ENCODE measurements around the gene SFMBT2. TPM values are rescaled to one million over a fixed set of nuclear protein-coding genes. Genes with fewer than 3 reads are reported as not detected.

Gene SFMBT2
- total RNA-seq, 1 donor from 2014 or later = 52.0 TPM

DNA sequence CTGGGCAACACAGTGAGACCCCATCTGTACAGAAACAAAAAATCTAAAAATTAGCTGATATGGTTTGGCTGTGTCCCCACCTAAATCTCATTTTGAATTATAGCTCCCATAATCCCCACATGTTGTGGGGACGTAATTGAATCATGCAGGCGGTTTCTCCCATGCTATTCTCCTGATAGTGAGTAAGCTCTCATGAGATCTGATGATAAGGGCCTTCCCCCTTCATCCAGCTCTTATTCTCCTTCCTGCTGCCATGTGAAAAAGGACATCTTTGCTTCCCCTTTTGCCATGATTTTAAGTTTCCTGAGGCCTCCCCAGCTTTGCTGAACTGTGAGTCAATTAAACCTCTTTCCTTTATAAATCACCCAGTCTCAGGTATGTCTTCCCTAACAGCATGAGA is 136.5 kb downstream of the SFMBT2 start:
- intact Hi-C loops (cut with micrococcal nuclease) = no loop called here

DNA sequence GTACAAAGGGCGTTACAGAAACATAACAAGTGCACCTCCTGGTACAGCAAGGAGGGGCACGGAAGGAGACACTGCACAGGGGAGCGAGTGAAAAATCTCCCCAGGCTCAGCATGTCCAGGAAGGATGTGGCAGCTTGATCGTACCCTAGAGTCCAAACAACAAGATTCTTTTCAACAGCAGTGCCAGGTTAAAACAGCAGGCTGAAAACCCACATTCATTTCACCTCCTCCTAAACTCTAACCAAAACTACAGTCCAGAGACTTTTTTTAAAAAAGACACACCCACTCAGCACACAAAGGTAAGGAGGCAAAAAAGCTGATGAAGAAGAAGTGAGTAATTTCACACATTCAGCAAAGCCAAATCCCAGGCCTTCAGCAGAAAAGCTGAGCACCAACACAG is 138.8 kb downstream of the SFMBT2 start:
- intact Hi-C loops (cut with micrococcal nuclease) = no loop called here

DNA sequence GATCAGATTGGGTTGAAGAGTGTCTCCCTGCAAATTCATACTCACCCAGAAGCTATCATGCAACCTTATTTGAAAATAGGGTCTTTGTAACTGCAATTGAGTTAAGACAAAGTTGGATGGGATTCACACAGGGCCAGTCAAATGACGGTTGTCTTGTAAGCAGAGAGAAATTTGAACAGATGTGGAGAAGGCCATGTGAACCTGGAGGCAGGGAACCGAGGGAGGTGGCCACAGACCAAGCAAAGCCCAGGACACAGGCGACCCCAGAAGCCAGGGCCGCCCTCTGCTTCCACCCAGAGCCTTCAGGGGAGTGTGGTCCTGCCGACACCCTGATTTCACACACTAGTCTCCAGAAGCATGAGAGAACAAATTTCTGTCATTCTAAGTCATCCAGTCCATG is 140.8 kb downstream of the SFMBT2 start:
- intact Hi-C loops (cut with micrococcal nuclease) = loop anchor here (1.0 to 10.0 kb wide), 6 partner anchors 10 to 1125 kb away; no protein-coding TSS in a partner anchor

DNA sequence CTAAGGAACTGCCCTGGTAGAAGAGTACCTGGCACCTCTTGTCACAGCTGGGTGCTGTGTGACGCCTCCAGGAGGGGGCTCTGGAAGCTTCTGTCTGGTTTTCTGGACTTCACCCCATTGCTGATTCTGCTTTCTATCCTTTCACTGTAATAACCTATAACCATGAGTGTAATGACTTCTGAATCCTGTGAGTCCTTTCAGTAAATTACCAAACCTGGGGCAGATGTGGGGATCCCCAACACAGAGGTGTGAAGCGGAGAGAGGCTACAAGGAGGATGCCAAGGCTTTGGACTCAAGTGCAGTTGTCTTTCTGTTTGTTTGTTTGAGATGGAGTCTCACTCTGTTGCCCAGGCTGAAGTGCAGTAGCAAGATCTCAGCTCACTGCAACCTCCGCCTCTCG is 143.7 kb downstream of the SFMBT2 start:
- intact Hi-C loops (cut with micrococcal nuclease) = loop anchor here (10.0 kb wide), 2 partner anchors 218 to 1122 kb away; no protein-coding TSS in a partner anchor

DNA sequence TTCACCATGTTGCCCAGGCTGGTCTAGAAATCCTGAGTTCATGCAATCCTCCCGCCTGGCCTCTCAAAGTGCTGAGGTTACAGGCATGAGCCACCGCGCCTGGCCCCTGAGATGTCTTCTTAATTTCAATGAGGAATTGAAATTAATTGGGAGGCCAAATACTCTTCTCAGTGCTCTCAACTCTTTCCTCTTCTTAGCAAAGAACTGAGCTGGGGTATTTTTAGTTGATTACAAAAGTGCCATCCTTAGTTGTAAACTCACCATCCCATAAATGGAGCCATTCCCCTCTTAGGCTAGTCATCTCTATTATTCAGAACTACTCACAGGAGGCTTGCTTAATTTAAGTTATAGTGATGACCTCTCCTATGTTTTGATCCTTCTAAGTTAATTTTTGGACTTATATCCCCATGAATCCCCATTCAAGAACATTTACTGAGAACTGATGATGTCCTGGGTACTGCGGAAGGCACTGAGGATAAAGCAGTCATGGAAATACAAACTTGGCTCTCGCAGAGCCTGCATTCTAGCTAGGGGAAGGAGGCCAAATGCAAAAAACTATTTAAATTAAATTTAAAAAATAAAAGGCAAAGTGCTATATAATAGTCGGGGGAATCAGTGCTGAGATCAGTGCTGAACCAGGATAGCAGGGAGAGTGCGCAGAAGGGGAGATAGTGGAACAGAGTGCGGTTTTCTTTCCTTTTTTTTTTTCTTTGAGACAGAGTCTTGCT is 145.3 kb downstream of the SFMBT2 start:
- intact Hi-C loops (cut with micrococcal nuclease) = loop anchor here (10.0 kb wide), 2 partner anchors 219 to 1121 kb away; no protein-coding TSS in a partner anchor

DNA sequence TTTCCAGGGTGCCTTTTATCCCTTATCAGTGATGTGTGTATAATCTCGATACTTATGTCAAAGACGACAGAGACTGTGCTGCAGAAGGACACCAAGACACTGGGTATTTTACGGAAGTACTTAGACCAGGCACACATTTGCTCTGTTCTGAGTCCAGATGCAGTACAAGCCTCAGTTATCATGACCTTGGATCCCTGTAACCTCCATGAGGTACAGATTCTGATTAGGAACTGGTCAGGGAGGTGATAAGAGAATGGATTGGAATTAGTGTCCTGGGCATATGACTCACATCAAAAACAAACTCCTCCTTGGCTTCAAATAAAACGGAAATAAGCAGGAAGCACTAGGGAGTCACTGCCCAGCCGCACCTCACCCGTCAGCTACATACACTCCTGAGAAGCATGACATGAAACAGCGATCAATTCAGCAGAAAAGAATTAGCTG is 146.5 kb downstream of the SFMBT2 start:
- intact Hi-C loops (cut with micrococcal nuclease) = loop anchor here (10.0 kb wide), 2 partner anchors 220 to 1120 kb away; no protein-coding TSS in a partner anchor

DNA sequence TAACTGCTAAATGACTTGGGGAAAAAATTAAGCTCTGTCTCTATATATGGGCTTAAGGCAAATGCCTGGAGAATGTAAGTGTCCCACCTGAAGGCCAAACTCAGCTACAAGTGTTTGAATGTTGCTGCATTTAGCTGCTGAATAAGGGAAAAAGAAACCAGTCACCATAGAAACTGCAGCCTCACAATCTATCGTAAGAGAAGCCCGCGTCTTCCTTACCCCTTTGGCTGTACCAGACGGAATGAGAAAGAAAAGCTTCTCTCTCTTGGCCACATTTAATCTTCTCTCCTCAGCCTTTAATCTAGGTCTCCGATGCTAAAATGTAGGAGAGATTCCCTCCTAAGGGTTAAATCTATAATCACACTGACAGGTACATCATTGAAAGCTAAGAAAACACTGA is 147.2 kb downstream of the SFMBT2 start:
- intact Hi-C loops (cut with micrococcal nuclease) = loop anchor here (10.0 kb wide), 2 partner anchors 221 to 1119 kb away; no protein-coding TSS in a partner anchor

DNA sequence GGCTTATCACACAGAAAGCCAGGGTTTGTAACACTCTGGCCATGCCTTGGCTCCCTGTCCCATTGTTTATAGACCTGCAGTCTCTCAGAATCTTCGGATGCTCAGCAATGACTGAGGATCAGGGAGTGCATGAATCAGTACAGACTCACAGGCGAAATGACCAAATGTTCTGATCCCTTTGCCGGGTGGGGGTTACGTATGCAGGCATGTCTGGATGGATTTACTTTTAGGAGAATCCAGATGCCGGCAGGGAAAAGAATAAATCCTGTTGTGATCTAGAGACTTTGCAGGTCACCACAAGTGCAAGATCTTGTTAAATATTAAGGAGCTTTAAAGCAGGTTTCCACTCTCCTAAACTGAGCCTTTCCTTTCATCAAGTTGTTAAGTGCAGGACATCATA is 149.5 kb downstream of the SFMBT2 start:
- intact Hi-C loops (cut with micrococcal nuclease) = loop anchor here (10.0 kb wide), 2 partner anchors 223 to 1117 kb away; no protein-coding TSS in a partner anchor

DNA sequence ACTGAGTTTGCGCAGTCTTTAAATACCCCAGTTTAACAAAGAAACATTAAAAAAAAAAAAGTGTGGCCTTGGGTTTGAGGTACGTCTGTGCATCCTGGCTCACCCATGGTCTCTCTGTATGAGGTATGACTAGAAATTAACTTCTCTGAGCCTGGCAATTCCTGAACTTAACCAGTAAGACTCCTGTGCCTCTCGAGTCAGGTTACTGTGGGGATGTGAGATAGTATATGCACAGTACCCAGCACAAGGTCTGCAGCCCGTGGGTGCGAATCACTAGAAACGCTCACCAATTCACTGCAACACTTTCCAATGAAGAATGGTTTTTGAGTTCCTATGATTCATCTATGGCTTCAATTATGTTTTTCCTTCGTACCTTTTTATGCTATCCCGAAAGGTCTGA is 149.9 kb downstream of the SFMBT2 start:
- intact Hi-C loops (cut with micrococcal nuclease) = loop anchor here (1.0 to 10.0 kb wide), 3 partner anchors 8 to 1116 kb away; no protein-coding TSS in a partner anchor

DNA sequence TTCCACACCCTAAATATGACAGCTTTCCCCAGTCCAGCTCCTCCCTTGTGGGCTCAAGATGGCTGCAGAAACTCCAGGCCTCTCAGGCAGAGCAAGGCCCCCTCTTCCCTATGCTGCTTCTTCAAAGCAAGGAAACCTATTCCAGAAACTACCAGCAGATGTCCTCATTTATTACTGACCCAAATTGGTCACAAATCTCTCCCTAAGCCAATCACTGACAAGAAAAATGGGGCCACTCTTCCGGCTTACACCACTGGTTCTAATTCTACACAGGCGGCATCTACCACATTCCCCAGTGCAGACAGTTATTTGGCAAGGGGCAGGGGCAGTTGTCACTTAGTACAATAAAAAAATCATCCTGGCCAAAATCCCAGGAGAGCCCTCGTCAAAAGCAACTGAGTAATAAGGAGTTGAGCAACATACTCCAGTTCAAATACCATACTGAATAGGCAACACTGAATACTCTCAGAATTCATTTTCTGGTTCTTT is 150.4 kb downstream of the SFMBT2 start:
- intact Hi-C loops (cut with micrococcal nuclease) = loop anchor here (1.0 to 10.0 kb wide), 3 partner anchors 9 to 1116 kb away; no protein-coding TSS in a partner anchor

DNA sequence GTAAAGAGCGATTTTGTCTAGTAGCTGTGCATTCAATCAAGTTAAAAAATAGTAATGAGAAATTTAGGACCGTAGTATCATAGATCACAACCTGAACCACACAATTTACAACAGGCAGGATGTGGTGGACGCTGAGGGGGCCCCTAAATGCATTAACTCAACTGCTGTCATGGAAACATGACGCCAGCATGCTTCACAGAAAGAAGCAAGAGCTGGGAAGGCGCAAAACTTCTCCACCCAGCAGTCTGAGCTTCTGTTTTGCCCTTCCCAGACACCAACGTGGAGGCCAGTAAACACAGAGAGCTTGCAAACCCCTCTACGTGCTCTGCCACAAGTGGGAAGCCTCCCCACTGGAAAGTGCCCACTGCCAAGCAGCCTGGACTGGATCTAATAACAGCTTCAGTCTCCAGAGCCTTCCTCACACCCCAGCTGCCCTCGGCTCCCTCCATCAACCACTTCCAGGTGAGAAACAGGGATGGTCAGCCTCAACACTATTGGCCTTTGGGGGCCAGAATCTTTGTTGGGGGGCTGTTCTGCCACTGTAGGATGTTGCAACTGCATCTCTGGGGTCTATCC is 151.8 kb downstream of the SFMBT2 start:
- intact Hi-C loops (cut with micrococcal nuclease) = loop anchor here (1.0 to 5.0 kb wide), 4 partner anchors 137 to 428 kb away; partner anchors contain the start of gene SFMBT2

DNA sequence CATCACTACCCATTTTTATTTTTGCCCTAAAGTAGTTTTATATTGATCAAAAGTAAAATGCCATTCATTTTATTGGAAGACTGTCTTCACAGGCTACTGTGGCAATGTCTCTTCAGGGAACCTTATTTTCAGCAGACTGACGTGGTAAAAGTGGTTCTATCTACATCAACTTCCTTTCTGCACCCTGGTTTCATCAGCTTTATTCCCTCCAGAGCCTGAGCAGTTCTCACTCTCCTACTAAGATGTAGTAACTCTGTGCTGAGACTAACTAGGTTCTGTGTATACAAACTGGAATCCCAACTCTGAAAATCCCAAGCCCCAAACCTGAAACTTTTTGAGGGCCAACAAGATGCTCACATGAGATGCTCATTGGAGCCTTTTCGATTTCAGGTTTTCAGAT is 155.3 kb downstream of the SFMBT2 start:
- intact Hi-C loops (cut with micrococcal nuclease) = loop anchor here (1.0 to 5.0 kb wide), 2 partner anchors 11 to 133 kb away; no protein-coding TSS in a partner anchor

DNA sequence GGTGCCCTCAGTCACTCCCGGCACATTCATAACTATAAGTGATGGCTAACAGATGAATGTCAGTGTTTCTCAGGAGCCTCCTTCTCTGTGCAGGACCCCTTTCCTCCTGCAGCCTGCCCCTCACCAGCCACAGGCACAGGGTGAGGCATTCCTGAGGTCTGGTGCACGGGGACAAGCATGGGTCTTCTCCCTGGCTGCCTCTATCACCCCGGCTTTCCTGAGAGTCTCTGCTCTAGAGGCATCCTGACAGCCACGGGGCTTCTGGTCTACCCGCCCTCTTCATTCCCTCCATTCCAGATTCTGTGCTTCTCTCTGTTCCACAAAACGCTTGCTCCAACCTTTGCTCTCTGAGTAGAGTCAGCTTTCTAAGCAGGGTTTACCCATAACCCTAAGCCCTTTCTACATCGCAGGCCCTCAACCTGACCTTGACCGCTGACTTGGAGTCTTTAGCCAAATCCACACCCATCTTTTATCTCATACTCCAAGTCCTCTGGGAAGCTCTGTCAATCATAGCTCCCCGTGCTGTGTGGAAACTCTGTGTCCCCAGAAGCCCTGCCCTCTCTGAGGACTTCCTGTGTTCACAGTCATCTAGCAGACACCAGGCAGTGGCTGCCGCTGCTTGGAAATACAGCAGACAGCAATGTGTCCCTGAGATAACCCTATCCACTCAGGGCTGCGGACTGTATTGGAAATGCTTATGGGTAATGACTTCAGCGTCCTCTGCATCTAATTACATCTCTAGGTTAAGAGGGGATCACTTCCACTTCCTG is 159.0 kb downstream of the SFMBT2 start:
- intact Hi-C loops (cut with micrococcal nuclease) = no loop called here

DNA sequence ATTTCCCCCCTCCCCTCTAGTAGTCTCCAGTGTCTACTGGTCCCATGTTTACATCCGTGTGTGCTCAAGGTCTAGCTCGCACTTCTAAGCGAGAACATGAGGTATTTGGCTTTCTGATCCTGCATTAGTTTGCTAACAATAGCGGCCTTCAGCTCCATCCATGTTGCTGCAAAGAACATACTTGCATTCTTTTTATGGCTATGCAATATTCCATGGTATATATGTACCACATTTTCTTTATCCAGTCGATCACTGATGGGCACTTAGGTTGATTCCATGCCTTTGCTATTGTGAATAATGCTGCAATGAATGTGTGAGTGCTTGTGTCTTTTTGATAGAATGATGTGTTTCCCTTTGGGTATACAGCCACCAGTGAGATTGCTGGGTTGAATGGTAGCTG is 160.6 kb downstream of the SFMBT2 start:
- intact Hi-C loops (cut with micrococcal nuclease) = no loop called here

DNA sequence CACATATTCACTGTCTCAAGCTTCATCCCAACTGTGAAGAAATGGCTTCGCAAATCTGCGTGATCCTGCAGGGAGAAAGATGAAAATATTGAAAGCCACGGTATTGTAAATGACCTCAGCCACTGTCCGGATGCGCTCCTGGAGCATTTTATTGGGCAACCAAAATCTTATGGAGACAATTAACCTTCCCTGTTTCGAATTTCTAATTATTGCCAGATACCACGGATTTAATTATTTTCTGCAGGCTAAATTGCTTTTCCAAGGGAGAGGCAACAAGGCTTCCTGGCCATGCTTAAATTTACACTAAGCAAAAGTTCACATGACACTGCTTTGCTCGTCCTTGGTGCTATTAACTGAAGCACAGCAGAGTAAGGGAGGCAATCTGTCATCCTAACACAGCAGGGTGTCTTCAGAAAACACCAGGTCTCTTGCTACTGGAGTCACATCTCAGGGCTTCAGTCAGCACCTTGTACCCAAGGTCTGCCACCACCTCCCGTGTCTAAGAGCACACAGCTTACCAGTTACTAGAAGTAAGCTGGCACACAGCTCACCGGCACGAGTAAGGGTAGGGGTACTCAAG is 162.2 kb downstream of the SFMBT2 start:
- intact Hi-C loops (cut with micrococcal nuclease) = no loop called here

DNA sequence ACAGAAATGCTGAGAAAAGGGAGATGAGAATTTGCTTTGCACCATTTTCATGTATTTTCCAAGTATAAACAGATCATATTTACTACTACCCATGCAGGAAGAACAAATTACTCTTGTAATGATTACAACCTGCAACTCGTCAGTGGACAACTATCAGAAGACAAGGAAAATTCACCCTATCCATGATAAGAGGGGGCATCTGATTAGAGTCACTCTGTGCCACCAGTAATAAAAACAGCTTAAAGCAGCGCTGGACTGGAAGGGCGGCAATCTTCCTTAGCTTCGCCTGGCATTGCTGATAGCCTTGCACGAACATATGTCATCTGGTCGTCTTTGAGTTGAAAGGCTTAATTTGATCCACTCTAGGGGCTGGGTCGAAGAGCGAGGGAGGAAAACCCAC is 162.7 kb downstream of the SFMBT2 start:
- intact Hi-C loops (cut with micrococcal nuclease) = no loop called here

DNA sequence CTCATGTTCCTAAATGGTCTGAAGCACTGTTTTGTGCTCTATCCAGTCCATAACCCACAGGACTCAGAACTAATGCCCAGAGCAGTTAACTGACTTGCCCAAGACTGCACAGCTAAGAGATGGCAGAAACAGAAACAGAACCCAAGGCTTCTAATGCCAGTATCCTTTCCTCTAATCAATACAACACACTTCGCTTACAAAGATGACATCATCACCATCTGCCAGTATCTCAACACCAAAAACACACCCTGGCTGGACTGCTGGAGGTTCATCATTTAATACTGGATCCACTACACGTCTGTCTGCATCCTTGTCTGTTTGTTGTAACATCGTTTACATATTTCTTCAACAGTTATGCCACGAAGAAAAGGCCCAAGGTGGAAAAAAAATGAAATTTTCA is 165.3 kb downstream of the SFMBT2 start:
- intact Hi-C loops (cut with micrococcal nuclease) = no loop called here

DNA sequence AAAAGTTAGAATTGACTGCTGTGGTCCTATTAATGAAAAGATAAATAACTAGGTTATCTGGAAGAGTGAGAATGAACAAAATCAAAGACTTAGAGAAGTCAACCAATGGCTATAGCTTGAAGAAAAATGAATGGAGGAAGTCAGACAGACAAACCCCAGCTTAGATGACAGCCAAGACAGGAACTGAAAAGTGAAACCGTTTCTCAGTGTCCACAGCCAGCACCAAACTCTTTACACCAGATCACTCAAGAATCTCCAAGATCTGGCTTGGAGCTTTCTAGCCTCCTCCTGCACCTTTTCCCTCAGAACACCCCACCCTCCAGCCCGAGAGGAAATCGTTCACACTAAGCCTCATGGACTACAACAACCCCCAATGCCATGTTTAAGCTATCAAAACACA is 167.0 kb downstream of the SFMBT2 start:
- intact Hi-C loops (cut with micrococcal nuclease) = loop anchor here (1.0 kb wide), 1 partner anchor 11 kb away; no protein-coding TSS in a partner anchor

DNA sequence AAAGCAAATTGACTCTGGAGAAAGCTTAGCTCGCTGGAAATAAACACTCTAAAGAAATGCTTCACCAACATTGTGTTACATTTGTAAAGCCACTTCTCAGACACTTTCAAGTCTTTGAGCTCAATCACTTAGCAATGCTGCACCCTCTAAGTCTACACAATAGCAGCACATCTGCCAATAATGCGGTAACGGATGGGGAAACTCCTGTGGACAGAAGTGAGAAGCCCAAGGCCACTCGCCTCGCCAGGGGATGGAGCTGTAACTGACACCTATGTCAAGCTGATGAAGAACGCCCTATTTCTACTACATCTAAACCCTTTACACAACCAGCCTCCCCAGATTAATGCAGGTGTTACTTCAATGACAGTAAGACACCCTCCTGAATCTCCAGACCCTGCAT is 167.7 kb downstream of the SFMBT2 start:
- intact Hi-C loops (cut with micrococcal nuclease) = no loop called here

DNA sequence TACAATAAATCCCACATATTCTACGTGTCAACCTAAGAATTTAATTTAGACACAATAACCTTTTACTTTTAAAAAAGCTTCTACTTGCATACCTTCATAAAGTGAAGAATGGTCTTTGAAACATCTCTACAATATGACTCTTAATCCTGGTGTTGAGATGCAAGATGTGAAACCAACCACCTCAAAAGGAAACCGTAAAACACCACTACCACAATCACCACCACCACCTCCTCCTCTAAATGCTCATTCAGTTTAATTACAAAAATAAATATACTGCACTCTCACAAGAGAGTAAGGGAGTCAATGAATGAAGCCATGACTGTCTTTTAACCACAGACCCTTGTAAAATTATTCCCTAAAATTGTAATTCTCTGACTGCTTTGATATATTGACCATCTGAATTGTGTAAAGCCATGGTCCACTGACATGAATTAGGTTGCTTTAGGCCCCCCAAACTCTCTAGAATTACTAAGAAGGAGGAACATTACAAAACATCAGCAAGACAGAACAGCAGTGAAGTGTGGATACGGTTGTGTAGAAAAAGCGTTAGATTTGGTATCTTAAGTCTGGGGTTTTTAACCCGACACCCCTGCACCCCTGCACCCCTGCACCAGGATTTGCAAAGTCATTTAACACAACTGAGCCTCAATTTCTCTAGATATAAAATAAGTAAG is 171.4 kb downstream of the SFMBT2 start:
- intact Hi-C loops (cut with micrococcal nuclease) = loop anchor here (1.0 kb wide), 2 partner anchors 30 to 46 kb away; no protein-coding TSS in a partner anchor
